CD4-positive, alpha-beta T cell treated with Interleukin-17A for 1 hour (primary cell): ENCODE results near the gene VDR.

ENCODE experiments used
- DNase-seq: peaks from one replicate; pipeline ENCODE4 v3.0.0-alpha.2; 2020

Gene VDR

GRCh38 chr12:47867495-47867941, 37.3 kb downstream of the VDR start:
- DNase-seq, result no peak

GRCh38 chr12:47864646-47865235, 40.1 kb downstream of the VDR start:
- DNase-seq, result no peak

DNA sequence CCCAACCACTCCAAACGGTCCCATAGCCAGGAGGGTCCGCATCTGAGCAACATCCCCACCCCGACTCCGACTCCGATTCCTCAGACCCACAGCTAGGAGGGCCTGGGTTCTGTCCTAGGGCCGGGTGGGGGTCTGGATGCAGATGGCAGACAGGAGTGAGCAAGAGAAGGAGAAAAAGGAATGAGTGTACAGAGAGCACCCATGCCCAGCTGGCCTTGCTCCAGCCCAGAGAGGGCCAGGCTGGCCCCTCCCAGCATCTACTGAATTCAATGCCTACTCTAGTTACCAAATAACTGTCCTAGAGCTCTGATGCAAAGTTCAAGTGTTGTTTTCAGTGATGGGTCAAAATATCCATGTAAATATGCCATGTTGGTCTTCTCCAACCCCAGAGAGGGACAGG, 40.8 kb downstream of the VDR start:
- DNase-seq, result no peak

GRCh38 chr12:47863467-47863866, 41.3 kb downstream of the VDR start:
- no peak for DNase-seq

GRCh38 chr12:47862881-47863280, 41.9 kb downstream of the VDR start:
- DNase-seq, result no peak

GRCh38 chr12:47862167-47862750, 42.5 kb downstream of the VDR start:
- no peak for DNase-seq

DNA sequence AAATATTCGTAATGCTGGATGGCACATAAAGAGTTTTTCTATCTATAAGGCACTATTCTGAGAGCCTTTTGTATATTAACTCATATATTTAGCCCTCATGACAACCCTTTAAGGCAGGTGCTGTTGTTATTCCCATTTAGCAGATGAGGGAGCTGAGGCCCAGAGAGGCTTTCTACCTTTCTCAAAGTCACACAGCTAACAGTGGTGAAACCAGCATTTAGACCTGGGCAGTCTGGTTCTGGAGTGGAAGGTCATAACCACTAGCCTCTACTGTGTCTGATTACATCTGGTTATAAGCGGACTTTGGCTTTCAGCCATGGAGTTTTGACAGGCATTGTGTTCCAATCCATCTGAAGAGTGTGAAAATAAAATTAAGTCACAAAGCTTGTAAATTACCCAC, 43.9 kb downstream of the VDR start:
- DNase-seq, result no peak

DNA sequence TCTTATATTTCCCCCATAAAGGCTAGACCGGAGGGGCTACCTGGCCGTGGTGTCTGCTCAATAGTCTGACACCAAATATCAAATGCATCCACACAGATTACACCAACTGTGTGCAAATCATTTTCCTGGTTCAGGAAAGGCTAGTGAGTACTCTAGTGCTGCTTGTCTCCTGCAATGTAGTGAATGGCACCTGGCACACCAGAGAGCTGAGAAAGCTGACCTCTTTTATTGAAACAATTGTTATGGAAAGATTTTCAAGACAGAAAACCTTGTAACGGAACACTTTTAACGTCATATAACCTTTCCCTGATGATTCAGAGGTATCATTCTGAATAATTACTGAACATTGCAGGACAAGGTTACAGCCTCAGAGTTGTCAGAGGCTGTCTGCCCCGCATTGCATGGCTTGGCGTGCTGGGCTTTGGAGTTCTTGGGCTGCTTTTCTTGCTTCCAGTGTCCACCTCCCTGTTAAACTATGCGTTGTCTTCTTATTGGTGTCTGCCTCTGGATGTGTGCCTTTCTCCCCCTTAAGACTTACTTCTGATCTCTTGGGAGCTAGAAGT, 44.4 kb downstream of the VDR start:
- no peak for DNase-seq

DNA sequence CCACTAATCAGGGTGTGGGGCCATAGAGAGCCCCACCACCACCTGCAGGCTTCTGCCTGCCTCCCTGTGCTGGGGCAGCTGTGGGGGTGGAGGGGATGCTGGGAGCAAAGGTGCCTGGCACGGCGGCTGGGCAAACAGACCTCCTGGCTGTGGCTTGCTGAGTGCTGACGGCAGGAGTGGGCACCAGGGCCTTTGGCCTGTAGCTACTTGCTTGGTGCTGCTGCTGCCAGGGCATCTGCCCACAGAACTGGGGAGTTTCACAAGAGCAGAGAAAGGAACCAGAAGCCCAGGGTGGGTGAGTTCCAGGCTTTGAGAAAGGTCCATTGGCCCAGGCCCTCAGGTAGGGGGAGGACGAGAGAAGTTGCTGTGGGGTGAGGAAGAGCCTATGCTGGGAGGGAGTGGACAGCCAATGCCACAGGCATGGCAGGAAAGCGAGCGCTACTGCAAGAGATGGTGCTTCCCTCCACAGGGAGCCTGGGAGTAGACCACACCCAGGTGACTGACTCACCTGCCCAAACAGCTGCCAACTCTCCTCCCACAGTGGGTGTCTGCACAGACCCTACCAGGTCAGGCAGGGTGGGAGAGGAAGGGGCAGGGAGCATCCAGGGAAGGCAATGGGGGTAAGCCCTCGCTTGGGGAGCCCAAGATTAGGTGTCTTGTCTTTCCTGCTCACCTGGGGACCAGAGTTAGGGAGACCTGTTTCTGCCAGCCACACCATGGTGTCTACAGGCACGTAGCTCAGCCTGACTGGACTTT, 46.1 kb downstream of the VDR start:
- DNase-seq, result no peak

DNA sequence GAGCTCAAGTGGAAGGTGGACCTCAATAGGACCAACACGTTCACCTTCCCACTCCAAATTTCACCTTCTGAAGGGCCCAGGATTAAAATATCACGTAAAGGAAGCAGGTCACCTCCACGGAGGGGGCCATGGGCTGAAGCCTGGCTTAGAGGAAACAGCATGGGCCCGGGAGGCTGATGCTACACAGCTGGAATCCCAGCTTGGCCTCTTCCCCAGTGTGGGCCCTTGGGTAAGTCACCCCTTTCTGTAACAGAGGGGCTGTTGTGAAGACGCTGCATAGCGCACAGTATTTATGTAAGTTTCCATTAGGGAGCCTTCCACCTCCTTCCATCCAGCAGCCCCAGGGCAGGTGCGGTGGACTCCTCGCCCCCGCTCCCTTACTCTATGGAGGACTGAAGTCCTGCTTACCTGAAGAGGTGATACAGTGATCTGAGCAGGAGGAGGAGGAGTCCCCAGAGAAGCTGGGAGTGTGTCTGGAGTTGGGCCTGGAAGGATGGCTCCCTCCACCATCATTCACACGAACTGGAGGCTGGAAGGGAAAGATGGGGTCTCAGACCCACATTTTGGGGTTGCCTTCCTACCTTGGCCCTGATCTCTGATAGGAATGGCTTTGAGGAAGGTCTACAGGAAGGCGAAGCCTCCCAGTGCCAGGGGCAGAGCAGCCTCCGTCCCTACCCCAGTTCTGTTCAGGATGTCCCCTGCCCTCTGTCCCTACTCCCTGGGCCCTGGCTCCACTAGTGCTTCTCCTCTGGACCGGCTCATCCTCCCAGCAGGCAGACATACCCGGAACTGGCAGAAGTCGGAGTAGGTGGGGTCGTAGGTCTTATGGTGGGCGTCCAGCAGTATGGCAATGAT, 47.8 kb downstream of the VDR start:
- DNase-seq, result no peak

GRCh38 chr12:47856094-47856493, 48.7 kb downstream of the VDR start:
- DNase-seq, result no peak

DNA sequence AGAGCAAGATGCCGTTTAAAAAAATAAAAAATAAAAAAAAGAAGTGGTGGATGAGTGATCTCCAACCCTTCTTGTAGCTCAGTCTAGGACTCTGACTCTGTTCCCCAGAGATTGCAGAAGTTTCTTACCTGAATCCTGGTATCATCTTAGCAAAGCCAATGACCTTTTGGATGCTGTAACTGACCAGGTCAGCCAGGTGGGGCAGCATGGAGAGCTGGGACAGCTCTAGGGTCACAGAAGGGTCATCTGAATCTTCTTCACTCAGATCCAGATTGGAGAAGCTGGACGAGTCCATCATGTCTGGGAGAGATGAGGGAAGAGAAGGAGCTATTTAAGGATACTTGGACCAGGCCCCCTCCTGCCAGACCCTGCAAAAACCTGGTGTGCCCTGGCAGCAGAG, 49.3 kb downstream of the VDR start:
- DNase-seq, result no peak

GRCh38 chr12:47854531-47854930, 50.3 kb downstream of the VDR start:
- no peak for DNase-seq

GRCh38 chr12:47852096-47852571, 52.7 kb downstream of the VDR start:
- no peak for DNase-seq

GRCh38 chr12:47851303-47851952, 53.4 kb downstream of the VDR start:
- no peak for DNase-seq

- no peak for DNase-seq
Measured at GRCh38 chr12:47850153-47851084, 54.4 kb downstream of the VDR start.

GRCh38 chr12:47849261-47849660, 55.5 kb downstream of the VDR start:
- DNase-seq, result no peak

DNA sequence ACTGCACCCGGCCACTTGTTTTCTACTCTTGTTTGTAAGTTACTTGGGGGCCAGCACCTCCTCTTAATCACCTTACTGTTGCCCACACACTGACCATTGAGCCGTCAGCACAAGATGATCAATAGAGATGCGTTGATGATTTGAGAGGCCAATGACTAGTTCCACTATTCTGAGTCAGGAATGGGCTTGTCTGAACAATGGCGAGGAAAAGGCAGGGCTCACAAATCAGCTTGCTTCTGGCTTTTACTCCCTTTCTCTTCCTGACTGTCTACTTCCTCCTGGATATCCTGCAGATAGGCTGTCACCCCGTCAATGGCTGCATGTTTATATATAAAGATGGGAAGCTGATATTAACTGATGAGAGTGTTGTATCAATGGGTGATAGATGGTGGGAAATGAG, 55.9 kb downstream of the VDR start:
- DNase-seq, result no peak

GRCh38 chr12:47846294-47846996, 58.3 kb downstream of the VDR start:
- no peak for DNase-seq

DNA sequence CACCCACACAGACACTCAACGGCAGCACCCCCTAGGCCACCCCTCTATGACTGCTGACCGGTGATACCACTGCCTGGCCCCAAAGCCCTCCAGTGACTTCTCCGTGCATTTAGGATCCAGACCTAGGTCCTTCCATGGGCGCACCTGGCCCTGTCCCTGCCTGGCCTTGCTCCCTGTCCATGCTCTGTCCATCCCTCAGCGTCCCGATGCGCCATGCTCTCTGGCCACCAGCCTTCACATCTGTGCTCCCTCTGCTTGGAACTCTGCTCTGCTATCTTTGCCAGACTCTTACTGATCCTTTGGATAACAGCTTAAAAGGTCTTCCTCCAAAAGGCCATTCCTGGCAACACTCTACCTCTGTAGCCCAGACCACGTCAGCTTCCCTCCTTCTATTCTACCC, 59.7 kb downstream of the VDR start:
- no peak for DNase-seq
